Glomerular visceral epithelial cell (primary cell): ENCODE results near the gene TRIO.

Source experiments
- DNase-seq: peaks from one replicate; pipeline ENCODE4 v3.0.0-alpha.2; 2016; ENCODE audit errors: extremely low spot score

TRIO gene

DNA sequence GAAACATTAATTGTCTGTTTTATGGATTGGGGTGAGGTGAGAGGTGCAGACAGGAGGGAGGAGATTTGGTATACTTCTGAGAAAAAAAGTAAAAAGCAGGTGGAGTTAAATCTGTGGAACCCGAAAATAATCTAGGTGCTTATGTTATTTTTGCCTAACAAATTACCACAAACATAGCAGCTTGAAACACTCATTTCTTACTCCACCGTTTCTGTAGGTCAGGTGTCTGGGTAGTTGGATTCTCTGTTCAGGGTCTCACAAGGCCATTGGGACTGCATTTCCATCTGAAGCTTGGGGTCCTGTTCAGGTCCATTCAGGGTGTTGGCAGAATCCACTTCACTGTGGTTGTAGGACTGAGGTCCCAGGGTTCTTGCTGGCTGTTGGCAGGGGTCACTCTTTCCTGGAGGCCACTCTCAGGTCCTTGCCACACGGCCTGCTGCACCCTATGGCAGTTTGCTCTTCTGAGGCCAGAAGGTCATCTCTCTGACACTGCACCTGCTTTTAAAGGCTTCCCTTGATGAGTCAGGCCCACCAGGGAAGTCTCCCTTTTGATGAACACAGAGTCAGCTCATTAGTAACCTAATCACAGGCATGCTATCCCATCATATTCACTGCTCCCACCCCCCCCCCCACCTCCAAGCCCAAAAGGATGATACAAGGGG lies 82.2 kb downstream of the TRIO start:
- DNase-seq: no peak

DNA sequence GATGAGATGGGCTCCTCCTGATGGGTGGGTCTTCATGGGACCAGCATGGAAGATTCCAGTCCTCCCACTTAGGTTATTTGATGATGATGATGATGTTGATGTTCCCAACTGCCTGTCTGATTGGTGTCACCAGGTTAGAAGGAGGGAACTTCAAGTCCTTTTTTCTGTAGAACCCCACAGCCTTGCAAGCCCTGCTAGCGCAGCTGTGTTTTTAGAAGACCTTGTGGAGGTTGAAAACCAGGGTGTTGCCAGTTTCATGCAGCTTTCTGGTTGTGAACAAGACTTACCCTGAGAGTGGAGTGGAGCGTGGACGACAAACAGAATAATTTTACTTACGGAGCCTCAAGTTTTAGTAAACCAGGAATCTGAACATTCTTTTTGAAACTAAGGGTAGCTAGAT lies 83.0 kb downstream of the TRIO start:
- no peak for DNase-seq

DNA sequence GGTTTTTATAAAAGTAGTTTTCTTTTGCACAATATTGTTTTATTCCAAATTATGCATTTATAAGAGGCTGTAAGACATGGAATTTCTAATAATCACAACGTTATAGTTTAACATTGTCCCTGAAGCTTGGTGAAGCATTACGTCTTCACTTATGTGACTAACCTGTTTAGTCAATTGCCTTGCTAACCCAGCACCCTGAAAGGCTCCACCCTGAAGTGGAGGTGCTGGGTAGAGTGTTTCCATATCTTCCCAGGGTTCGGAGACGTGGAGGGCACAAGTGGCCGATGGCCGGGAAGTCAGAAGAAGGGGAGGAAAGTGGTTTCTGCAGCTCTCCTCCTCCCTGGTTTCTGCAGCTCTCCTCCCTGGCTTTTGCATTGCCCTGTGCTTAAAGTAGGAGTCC lies 83.4 kb downstream of the TRIO start:
- no peak for DNase-seq

DNA sequence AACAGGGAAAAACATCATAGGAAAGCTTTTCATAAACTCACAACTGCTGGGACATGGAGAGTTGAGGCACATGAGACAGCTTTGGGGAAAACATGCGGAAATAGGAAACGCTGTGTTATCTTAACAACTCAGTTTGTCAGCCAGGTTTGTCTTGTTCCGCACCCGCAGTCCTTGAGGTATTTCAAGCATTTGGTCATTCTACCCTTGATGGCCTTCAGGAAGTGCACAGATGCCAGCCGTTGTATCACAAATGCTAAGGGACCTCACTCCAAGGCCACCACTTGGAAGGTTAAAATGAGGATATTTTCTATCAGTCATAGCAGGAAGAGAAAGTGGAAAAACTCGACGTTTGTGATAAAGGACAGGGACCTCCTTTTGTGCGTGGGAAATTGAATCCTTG lies 83.8 kb downstream of the TRIO start:
- DNase-seq: no peak

DNA sequence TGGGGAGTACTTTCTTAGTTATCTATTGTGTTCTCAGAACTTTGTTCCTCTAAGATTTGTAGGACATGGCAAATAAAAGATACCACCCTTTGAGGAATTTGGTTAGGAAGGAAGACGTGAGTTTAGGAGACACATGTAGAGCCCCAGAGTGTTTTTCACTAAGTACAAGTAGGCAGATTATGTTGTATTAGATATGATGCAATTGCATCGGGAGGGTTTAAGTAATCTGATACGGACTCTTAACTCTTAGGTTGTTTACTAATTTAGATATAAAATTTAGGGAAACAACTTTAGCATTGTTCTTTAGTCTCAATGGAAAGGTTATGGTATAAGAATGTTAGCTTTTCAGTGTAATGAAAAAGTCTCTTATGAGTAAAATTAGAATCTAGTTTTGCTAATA lies 84.4 kb downstream of the TRIO start:
- no peak for DNase-seq

DNA sequence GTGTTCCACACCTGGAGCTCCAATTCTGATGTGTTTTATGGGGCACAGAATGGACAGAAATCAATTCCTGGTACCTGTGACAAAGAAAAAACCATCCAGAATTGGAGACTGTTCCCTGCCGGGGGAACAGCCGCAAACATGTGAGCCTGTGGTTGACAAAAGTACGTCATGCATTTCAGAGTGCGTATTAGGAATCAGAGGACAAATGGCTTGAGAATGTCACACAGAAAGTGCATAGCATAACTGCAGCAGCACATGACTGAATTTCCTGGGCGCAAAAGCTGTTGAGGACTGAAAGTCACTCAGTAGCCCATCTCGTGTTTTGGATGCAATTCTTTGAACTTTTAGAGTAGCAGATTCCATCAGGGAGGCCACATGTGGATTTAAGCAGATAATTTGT lies 85.1 kb downstream of the TRIO start:
- no peak for DNase-seq

DNA sequence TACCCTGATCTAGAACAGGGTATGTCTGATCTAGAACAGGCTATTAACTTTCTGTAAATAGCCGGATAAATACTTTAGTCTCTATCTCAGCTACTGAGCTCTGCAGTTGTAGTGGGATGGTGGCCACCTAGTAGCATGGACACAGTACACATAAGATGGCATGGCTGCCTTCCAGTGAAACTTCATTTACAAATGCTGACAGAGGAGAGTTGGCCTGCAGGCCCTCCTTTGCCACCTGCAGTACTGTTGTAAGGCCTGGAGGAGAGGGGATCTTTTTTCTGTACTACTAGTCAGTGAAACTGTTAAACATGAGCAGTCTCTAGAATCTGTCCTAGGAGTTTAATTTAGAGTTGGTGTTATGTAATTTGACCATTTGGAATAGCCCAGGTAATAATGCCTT lies 86.0 kb downstream of the TRIO start:
- no peak for DNase-seq

DNA sequence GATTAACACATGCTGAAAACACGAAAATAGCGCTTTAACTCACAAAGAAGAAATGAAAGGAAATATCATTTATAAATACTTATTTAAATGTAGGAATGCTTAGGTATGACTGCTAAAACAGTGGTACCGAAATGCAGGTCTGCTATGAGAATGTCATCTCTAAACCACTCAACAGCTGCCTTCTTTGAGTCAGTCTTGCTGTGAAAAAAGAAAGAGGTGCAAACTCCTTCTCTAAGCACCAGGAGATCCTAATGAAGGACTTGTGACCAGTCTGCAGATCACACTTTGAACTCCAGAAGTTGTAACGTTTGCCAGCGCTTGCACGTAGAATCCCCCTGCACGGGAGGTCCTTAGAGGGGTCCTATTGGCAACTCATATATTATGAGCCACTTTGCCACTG lies 86.6 kb downstream of the TRIO start:
- no peak for DNase-seq

DNA sequence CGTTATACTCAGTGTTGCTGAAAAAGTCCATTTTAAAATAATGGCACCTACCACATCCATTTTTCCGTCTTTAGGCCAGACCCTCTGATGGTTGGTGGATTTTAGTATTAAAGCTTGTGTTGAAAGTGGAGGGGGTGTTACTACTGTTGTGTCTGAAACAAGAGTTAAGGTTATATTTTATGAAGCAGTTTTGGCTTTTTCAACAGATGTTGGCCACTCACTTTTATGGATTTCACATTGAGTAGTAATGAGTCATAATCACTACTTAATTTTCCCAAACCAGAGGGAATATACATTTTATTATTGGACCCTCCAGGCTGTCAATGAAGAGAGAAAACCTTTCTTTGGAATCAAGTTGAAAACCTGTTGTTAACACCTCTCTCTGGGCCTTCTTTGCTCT lies 88.0 kb downstream of the TRIO start:
- no peak for DNase-seq

DNA sequence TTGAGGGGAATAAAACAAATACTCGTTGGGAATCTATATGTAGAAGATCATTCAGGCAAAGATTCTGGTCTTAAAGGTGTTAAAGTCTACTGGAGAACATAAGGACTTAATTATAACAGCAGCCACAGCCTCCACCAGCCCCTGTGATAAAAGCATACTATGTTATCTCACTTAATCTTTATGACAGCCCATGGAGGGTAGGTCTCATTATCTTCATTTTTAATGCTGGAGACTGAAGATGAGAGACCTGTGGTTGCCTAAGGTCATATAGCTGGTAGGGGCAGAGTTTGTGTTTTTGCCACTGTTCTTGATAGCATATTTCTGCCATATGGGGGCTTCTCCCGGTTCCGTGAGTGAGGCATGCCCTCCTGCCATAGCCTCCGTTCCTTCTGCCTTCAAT lies 88.7 kb downstream of the TRIO start:
- DNase-seq: no peak

DNA sequence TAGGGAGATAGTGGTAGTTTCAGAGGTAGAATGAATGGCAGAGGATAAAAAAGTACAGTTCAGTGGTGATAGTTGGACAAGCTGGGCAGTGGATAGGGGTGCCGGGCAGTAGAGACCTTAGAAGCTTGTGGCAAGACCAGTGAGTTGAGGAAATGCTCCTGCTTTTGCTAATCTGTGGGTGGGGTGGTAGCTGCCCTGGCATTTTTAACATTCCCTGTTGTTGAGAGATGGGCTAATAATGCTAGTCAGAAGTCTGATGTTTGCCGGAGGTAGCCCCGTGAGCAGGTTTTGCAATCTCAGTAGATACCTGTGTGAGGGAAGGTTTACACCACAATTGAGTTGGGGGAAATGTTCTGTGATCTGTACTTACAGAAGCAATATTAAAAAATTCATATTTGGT lies 91.1 kb downstream of the TRIO start:
- peak; percentile 61 for DNase-seq

DNA sequence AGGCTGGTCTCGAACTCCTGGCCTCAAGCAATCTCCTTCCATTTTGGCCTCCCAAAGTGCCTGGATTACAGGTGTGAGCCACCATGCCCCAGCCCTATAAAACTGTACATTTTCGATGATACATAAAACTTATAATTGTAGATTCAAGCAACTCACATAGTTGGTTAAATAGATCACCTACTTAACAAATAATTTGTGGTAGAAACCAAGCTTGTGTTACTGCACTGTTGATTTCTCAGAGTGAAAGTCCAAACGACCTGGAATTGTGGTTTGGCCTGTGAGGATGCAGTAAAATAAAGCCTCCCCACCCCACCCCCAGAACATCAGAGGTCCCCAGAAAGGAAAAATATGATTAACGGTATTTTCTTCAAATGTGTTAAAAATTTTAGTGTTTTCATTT lies 92.7 kb downstream of the TRIO start:
- no peak for DNase-seq

DNA sequence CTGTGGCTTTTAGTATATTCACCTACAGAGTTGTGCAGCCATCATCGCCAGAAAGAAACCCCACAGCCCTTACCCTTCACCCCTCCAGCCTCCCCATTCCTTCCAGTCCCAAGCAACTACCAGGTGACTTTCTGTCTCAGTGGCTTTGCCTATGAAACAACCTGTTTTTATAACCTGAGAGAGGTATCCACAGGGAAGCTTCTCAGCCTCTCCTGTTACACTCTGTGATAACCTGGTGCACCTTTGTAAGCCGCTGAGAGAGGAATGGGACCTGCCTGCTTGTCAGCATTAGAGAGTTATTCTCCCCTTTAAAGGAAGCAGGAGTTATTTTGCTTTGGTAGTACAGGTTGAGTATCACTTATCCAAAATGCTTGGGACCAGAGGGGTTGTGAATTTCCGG lies 93.6 kb downstream of the TRIO start:
- DNase-seq: no peak

DNA sequence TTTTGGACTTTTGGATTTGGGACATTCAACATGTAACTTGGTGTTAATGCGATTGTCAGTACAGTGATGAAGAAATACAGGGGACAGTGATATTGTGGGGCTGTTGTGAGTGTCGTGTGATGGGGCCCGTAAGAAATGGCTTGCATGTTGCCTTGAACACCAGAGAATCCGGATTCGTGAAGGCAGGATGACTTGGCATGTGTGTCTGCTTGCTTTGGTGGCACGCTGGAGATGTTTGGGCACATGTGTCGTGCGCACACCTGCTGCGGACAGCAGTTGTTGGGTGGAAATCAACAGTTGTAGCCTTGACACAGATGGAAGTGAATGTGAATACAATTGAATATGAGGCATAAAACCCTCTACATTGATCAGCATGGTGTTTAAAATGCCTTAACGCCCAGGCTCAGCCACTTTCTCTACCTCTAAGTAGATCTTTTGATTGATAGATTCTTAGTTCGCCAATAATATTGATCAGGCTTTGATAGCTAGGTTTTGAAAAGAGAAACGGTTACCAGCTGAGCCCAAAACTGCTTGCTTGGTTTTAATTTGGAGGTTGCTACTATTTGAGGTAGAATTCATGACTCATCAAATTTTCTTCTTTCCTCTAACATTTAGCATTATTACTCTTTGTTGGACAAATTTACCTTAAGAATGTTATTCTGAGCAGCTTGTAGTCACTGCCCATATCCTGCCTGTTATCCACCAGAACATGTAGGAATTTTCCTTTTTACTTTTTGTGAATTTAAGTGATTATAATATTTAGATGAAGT lies 94.4 kb downstream of the TRIO start:
- DNase-seq: no peak

DNA sequence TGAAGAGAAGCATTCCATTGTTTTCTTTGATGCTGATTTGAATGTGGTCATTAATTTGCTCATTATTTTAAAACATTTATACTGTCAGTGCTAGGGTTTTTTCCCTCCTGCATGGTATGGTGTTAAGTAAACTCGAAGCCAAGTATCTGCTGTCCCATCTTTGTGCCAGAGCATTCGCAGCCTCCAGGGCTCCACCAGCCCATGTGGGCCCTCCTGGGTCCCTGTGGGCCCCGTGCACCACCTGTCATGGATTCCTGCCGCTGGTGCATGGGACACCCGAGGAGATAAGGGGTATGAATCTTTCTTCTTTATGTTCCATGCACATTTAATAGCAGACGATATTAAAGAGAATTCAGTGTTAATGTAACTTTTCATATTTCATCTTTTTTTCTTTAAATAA lies 95.1 kb downstream of the TRIO start:
- DNase-seq: no peak

DNA sequence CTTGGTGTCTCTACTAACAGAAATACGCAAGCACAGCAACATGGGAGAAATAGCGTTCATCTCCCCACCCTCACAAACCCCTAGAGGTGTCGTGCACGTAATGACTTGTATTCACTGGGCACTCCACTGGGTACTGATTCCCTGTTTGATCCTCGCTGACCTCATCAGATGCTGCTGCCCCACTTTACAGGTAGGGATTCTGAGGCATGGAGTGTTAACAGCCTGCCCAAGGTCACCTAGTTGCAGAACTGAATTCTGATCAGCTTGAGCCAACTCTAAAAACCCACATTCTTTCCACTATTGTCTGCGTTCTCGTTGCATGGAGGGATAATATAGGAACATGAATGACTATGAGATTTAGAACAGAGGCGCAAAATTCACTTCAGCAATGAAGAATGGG lies 96.3 kb downstream of the TRIO start:
- no peak for DNase-seq

DNA sequence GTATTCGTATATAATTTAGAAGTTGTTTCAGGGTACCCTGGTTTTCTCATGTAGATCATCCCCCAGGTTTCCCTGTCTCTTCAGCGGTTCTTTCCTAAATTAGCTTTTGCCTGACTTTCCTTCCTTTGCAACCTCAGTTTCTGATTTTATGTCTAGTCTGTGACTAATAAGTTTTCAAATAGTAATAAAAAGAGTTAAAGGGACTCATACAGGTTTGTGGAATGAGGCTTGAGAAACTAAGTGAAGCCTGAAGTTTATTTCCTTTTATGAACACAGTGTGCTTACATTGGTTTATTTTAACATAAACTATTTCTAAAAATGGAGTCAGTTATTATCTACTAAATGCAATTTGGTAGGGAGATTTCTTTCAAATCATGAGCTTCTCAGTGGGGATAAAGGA lies 96.8 kb downstream of the TRIO start:
- no peak for DNase-seq

DNA sequence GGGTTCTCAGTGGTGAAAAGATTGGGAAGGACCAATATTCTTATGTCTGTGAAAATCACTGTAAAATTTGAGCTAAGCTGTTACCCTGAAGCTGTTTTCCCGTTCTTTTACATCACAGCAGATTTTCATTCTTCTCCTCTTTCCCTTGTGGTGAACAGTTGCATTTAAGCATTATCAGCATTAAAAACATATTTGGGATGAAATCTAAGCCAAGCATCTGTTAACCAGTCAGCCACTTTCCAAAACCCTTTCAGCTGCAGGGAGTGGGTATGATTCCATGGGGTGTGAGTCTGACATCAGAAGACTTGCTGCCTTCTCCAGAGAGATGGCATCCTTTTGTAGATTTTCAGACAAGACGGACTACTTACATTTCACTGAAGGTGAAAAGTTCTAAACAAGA lies 97.2 kb downstream of the TRIO start:
- DNase-seq: no peak

DNA sequence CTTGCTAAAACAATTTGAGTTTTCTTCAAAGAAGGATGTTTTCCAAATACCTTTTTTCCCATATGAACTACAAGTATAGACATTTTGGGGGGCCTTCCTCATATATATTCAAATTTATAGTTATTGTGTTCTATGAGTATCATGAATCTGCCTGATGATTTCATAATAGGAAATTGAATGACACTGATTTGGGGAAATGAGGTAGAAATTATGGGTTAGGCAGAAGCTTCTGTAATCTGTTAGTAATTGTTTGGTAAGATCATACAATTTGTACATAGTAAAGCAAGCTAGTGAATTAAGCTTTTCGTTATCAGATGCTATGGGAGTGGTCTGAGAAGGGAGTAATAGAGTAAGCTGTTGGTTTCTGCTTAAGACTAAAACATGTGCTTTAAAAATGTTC lies 98.0 kb downstream of the TRIO start:
- DNase-seq: no peak

DNA sequence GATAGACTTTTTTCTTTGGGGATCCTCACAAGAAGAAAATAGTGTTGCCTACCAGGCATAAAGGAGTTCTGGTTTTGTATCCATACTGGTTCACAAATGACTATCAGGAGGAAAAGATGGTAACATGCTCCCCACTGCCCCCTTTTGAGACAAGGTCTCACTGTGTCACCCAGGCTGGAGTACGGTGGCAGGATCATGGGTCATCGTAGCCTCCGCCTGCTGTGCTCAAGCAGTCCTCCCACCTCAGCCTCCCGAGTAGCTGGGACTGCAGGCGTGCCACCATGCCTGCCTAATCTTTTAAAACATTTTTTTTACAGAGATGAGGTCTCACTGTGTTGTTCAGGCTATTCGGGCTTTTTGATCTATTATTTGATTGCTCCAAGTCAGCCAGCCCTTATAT lies 99.3 kb downstream of the TRIO start:
- no peak for DNase-seq

DNA sequence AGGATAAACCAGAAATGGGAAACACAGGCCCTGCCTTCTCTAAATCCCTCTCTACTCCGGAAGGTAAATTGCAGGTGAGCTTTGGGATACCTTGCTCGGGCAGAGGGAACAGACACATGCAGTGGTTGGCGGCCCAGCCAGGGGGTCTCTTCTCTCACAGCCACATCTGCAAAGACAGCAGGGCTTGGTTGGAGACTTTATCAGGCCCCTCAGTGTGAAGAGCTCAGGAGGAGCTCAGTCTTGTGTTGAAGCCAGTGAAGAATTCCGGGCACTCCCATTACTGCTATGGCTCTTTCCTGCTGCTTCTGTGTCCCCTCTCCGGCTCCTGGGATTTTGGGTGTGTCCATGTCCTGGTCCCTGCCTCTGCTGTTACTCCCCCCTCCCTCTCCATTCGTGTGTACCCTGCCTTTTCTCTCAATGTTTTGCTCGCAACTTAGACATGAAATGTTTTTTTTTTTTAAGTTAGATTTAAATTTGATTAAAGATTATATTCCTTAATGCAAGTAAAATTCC lies 99.8 kb downstream of the TRIO start:
- no peak for DNase-seq

DNA sequence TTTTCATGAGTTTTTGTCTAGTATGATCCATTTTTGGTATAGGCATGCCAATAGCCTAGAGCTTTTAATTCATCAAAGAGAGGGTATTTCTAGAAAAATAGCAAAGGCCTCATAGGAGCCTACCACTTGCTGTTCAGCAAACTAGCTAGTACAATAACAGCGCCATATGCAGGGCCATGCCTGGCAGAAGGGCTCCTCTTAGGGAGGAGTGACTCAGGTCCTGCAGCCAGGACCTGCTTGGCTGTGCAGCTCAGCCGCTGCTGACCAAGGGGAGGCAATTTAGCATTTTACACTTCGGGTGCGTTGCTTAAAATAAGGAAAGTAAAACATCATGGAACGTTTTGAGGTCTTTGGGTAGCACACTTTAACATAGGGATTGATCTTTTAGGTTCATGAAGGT lies 100.6 kb downstream of the TRIO start:
- DNase-seq: no peak

DNA sequence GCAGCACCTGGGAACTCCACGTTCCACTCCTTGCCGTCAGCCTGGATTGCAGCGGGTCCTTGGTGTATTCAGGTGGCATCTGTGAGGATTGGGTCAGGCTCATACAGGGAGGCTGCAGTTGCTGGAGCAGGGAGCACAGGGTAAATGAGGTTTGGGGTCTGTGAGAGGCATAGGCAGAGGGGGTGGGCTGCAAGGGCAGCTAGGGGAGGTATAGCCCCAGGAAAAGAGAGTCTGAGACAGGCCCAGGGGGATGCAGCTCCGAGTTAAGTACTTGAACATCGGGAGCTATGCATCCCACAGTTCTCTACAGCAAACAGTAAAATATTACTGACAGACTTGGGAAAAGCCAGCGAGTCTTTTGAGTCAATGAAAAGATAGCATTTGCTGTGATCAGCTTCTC lies 101.6 kb downstream of the TRIO start:
- no peak for DNase-seq
